WTC11 (cell line): Measurements from ENCODE around the gene CLP1. TPM values are rescaled to one million over a fixed set of nuclear protein-coding genes. Genes with fewer than 3 reads are reported as not detected.
A peak's percentile ranks its signal among the peaks of the same experiment; 100 is the strongest.

Experiments used
- ATAC-seq: fragments of 200-7000 bp; cut with Tn5 transposase; 2 replicates; pipeline ENCODE4 v1.10.0; 2021; ENCODE audit warnings: mild to moderate bottlenecking, moderate library complexity
- CTCF ChIA-PET: fragments of 300-600 bp; sonication (Branson Sonifier 250); formaldehyde crosslinking; loops from one replicate; lab custom pipeline; 2021; ENCODE audit warnings: antibody characterized with exemption; lab: Charles Lee
- POLR2A ChIA-PET: fragments of 350-600 bp; sonication (Branson Sonifier 250); formaldehyde crosslinking; loops from one replicate; lab custom pipeline; 2021; ENCODE audit warnings: antibody characterized with exemption; lab: Charles Lee
- DNase-seq: peaks from one replicate; pipeline ENCODE4 v3.0.0; 2021; ENCODE audit warnings: low spot score
- H3K27ac Mint-ChIP-seq: 2 replicates; pipeline ENCODE4 v1.8.0; 2021; ENCODE audit warnings: mixed read lengths
- H3K27me3 Mint-ChIP-seq: 2 replicates; pipeline ENCODE4 v1.8.0; 2021; ENCODE audit warnings: low read depth, mild to moderate bottlenecking, moderate library complexity, mixed read lengths
- H3K36me3 Mint-ChIP-seq: 2 replicates; pipeline ENCODE4 v1.8.0; 2021; ENCODE audit warnings: mixed read lengths
- H3K4me1 Mint-ChIP-seq: 2 replicates; pipeline ENCODE4 v1.8.0; 2022; ENCODE audit warnings: mixed read lengths
- H3K4me3 Mint-ChIP-seq: 2 replicates; pipeline ENCODE4 v1.8.0; 2021; ENCODE audit warnings: mild to moderate bottlenecking, moderate library complexity, mixed read lengths
- H3K9me3 Mint-ChIP-seq: 2 replicates; pipeline ENCODE4 v1.8.0; 2021; ENCODE audit warnings: mixed read lengths
- AR ChIP-seq: fragments of 250-450 bp; sonication (Bioruptor Pico); IDR thresholded peaks from 2 replicates; pipeline ENCODE4 v1.9.0; 2021; ENCODE audit warnings: mild to moderate bottlenecking
- ATF1 ChIP-seq: sonication (generic); formaldehyde crosslinking; IDR thresholded peaks from 2 replicates; pipeline ENCODE4 v1.8.1; 2023; ENCODE audit warnings: mild to moderate bottlenecking, moderate library complexity, missing genetic modification reagents
- E2F5 ChIP-seq: sonication (generic); formaldehyde crosslinking; IDR thresholded peaks from 2 replicates; pipeline ENCODE4 v1.8.1; 2022; ENCODE audit warnings: mild to moderate bottlenecking, moderate library complexity, missing genetic modification reagents
- ELF4 ChIP-seq: sonication (generic); formaldehyde crosslinking; IDR thresholded peaks from 2 replicates; pipeline ENCODE4 v1.8.1; 2022; ENCODE audit warnings: low read depth, mild to moderate bottlenecking, moderate library complexity, missing genetic modification reagents
- FOXK1 ChIP-seq: sonication (generic); formaldehyde crosslinking; IDR thresholded peaks from 2 replicates; pipeline ENCODE4 v1.8.0; 2022; ENCODE audit warnings: mild to moderate bottlenecking, moderate library complexity, missing genetic modification reagents
- FOXP1 ChIP-seq: sonication (generic); formaldehyde crosslinking; IDR thresholded peaks from 2 replicates; pipeline ENCODE4 v1.8.0; 2022; ENCODE audit warnings: missing genetic modification reagents, mild to moderate bottlenecking, moderate library complexity, borderline replicate concordance
- GRHL2 ChIP-seq: fragments of 250-450 bp; sonication (Bioruptor Pico); IDR thresholded peaks from 2 replicates; pipeline ENCODE4 v1.8.0; 2022; ENCODE audit warnings: mild to moderate bottlenecking, moderate library complexity; ENCODE audit not compliant: insufficient replicate concordance, severe bottlenecking
- GTF2I ChIP-seq: fragments of 250-450 bp; sonication (Bioruptor Pico); conservative IDR thresholded peaks from 2 replicates; pipeline ENCODE4 v1.4.0; 2021; ENCODE audit warnings: mild to moderate bottlenecking
- HMGXB4 ChIP-seq: sonication (generic); formaldehyde crosslinking; IDR thresholded peaks from 2 replicates; pipeline ENCODE4 v1.8.1; 2023; ENCODE audit warnings: mild to moderate bottlenecking, moderate library complexity, missing genetic modification reagents
- JUN ChIP-seq: sonication (generic); formaldehyde crosslinking; IDR thresholded peaks from 2 replicates; pipeline ENCODE4 v1.8.0; 2023; ENCODE audit warnings: mild to moderate bottlenecking, missing genetic modification reagents
- KAT7 ChIP-seq: sonication (generic); formaldehyde crosslinking; IDR thresholded peaks from 2 replicates; pipeline ENCODE4 v1.8.1; 2023; ENCODE audit warnings: missing genetic modification reagents, mild to moderate bottlenecking, borderline replicate concordance
- NFATC4 ChIP-seq: fragments of 250-450 bp; sonication (Bioruptor Pico); IDR thresholded peaks from 2 replicates; pipeline ENCODE4 v1.9.0; 2021; ENCODE audit warnings: mild to moderate bottlenecking
- NFYB ChIP-seq: sonication (generic); formaldehyde crosslinking; conservative IDR thresholded peaks from 2 replicates; pipeline ENCODE4 v1.8.0; 2022; ENCODE audit warnings: low read depth, missing genetic modification reagents
- NR1H2 ChIP-seq: sonication (generic); formaldehyde crosslinking; IDR thresholded peaks from 2 replicates; pipeline ENCODE4 v1.9.0; 2021; ENCODE audit warnings: mild to moderate bottlenecking, moderate library complexity, missing genetic modification reagents
- OVOL2 ChIP-seq: fragments of 250-450 bp; sonication (Bioruptor Pico); IDR thresholded peaks from 2 replicates; pipeline ENCODE4 v1.9.0; 2021; ENCODE audit warnings: mild to moderate bottlenecking, borderline replicate concordance
- PREB ChIP-seq: sonication (generic); formaldehyde crosslinking; IDR thresholded peaks from 2 replicates; pipeline ENCODE4 v1.8.1; 2022; ENCODE audit warnings: mild to moderate bottlenecking, missing genetic modification reagents, moderate library complexity, borderline replicate concordance
- PRRX2 ChIP-seq: fragments of 250-450 bp; sonication (Bioruptor Pico); IDR thresholded peaks from 2 replicates; pipeline ENCODE4 v1.8.0; 2021; ENCODE audit warnings: mild to moderate bottlenecking
- RELA ChIP-seq: sonication (generic); formaldehyde crosslinking; IDR thresholded peaks from 2 replicates; pipeline ENCODE4 v1.8.1; 2022; ENCODE audit warnings: missing genetic modification reagents, mild to moderate bottlenecking, borderline replicate concordance
- SMAD3 ChIP-seq: sonication (generic); formaldehyde crosslinking; IDR thresholded peaks from 2 replicates; pipeline ENCODE4 v1.8.0; 2022; ENCODE audit warnings: missing genetic modification reagents, mild to moderate bottlenecking, borderline replicate concordance
- SMAD4 ChIP-seq: sonication (generic); formaldehyde crosslinking; IDR thresholded peaks from 2 replicates; pipeline ENCODE4 v1.8.0; 2022; ENCODE audit warnings: mild to moderate bottlenecking, missing genetic modification reagents
- SOX15 ChIP-seq: fragments of 250-450 bp; sonication (Bioruptor Pico); IDR thresholded peaks from 2 replicates; pipeline ENCODE4 v1.9.0; 2021; ENCODE audit warnings: mild to moderate bottlenecking
- TP53 ChIP-seq: sonication (generic); formaldehyde crosslinking; IDR thresholded peaks from 2 replicates; pipeline ENCODE4 v1.8.1; 2023; ENCODE audit warnings: mild to moderate bottlenecking, missing genetic modification reagents
- USF1 ChIP-seq: sonication (generic); formaldehyde crosslinking; IDR thresholded peaks from 2 replicates; pipeline ENCODE4 v1.8.0; 2022; ENCODE audit warnings: mild to moderate bottlenecking, missing genetic modification reagents
- ZNF121 ChIP-seq: sonication (generic); formaldehyde crosslinking; IDR thresholded peaks from 2 replicates; pipeline ENCODE4 v1.8.0; 2023; ENCODE audit warnings: missing genetic modification reagents
- ZNF263 ChIP-seq: sonication (generic); formaldehyde crosslinking; IDR thresholded peaks from 2 replicates; pipeline ENCODE4 v1.8.1; 2022; ENCODE audit warnings: low read depth, mild to moderate bottlenecking, moderate library complexity, missing genetic modification reagents
- ZNF416 ChIP-seq: fragments of 250-450 bp; sonication (Bioruptor Pico); IDR thresholded peaks from 2 replicates; pipeline ENCODE4 v1.9.0; 2021; ENCODE audit warnings: mild to moderate bottlenecking, inconsistent platforms
- ZNF671 ChIP-seq: fragments of 250-450 bp; sonication (Bioruptor Pico); IDR thresholded peaks from 2 replicates; pipeline ENCODE4 v1.8.0; 2021; ENCODE audit warnings: mild to moderate bottlenecking
- total RNA-seq: library from RNA; stranded (reverse); gene quantifications from 3 replicates; pipeline ENCODE4 v1.2.3, GENCODE V29; 2021

CLP1 gene
- total RNA-seq, 1 experiment from 2014 or later, result 26.3 TPM

- Mint-ChIP-seq H3K27me3 (peaks cover 29% of the 10 kb centered on the region), H3K4me3 (no peak overlapping the region), H3K4me1 (peaks cover 19% of the 10 kb centered on the region)
- POLR2A ChIA-PET, result no interaction called here
- no peak for DNase-seq
- no peak for ATAC-seq
- CTCF ChIA-PET, result no interaction called here
- TF ChIP-seq RELA (CRISPR knock-in tag), result no peak
- TF ChIP-seq, all 79 proteins: peak for 0
- no peak overlapping the region for H3K27ac Mint-ChIP-seq
- H3K9me3 Mint-ChIP-seq, result no peaks in the 10 kb centered on the region
- peaks cover 3% of the 10 kb centered on the region; the same call in 1 of the 2 replicates for H3K36me3 Mint-ChIP-seq
These were observed 23.3 kb upstream of the CLP1 start for GRCh38 chr11:57634311-57634710.

GRCh38 chr11:57635246-57635645 is 22.3 kb upstream of the CLP1 start:
- H3K4me3 Mint-ChIP-seq, result no peak overlapping the region
- H3K27me3 Mint-ChIP-seq, result peaks cover 29% of the 10 kb centered on the region
- peaks cover 19% of the 10 kb centered on the region for H3K4me1 Mint-ChIP-seq
- ATAC-seq (no peak), DNase-seq (no peak)
- CTCF ChIA-PET, result no interaction called here
- POLR2A ChIA-PET, result interaction anchor here (0.6 to 6.6 kb wide), 3 partner anchors 32 to 161 kb away, joined by 4 to 115 read pairs (median 6); partner anchors contain the start of gene SERPING1
- H3K36me3 Mint-ChIP-seq, result peaks cover 5% of the 10 kb centered on the region; the same call in 1 of the 2 replicates
- H3K27ac Mint-ChIP-seq, result no peak overlapping the region
- no peak for TF ChIP-seq GTF2I (CRISPR knock-in tag)
- TF ChIP-seq FOXP1, result no peak
- TF ChIP-seq HMGXB4 (CRISPR knock-in tag), result no peak
- no peak for TF ChIP-seq OVOL2
- TF ChIP-seq ZNF263 (CRISPR knock-in tag), result no peak
- TF ChIP-seq ZNF671 (CRISPR knock-in tag), result no peak
- TF ChIP-seq ATF1 (CRISPR knock-in tag), result no peak
- no peak for TF ChIP-seq SMAD4
- TF ChIP-seq SMAD3 (CRISPR knock-in tag), result no peak
- no peak for TF ChIP-seq TP53
- TF ChIP-seq USF1 (CRISPR knock-in tag), result no peak
- TF ChIP-seq GRHL2 (CRISPR knock-in tag), result no peak
- TF ChIP-seq NFATC4 (CRISPR knock-in tag), result no peak
- no peak for TF ChIP-seq KAT7
- no peak for TF ChIP-seq PRRX2 (CRISPR knock-in tag)
- no peaks in the 10 kb centered on the region for H3K9me3 Mint-ChIP-seq

- H3K36me3 Mint-ChIP-seq, result peaks cover 29% of the 10 kb centered on the region
- POLR2A ChIA-PET, result interaction anchor here (0.8 to 6.6 kb wide), 9 partner anchors 9 to 144 kb away, joined by 3 to 115 read pairs (median 6); partner anchors contain the start of genes CTNND1, SERPING1, UBE2L6 and YPEL4
- TF ChIP-seq AR (no peak), E2F5 (CRISPR knock-in tag) (no peak), SOX15 (CRISPR knock-in tag) (no peak), PREB (no peak), NFYB (CRISPR knock-in tag) (no peak), JUN (CRISPR knock-in tag) (0 out of 2 replicates have a peak, but pooled peaks have one; percentile 17), FOXK1 (CRISPR knock-in tag) (no peak), ZNF416 (CRISPR knock-in tag) (no peak), NR1H2 (CRISPR knock-in tag) (no peak), TP53 (0 out of 2 replicates have a peak, but pooled peaks have one; percentile 13), ZNF121 (CRISPR knock-in tag) (peak; percentile 74), ELF4 (CRISPR knock-in tag) (no peak)
These were observed 19.9 kb upstream of the CLP1 start for GRCh38 chr11:57637626-57638004.

More at GRCh38 chr11:57637626-57638004, 19.9 kb upstream of the CLP1 start:
- H3K9me3 Mint-ChIP-seq, result no peaks in the 10 kb centered on the region
- H3K27me3 Mint-ChIP-seq, result peaks cover 18% of the 10 kb centered on the region
- ATAC-seq, result peak; percentile 12
- CTCF ChIA-PET, result interaction anchor here (0.8 to 1.4 kb wide), 3 partner anchors 40 to 180 kb away, joined by 4 to 10 read pairs (median 10); partner anchors contain the start of gene UBE2L6
- H3K4me1 Mint-ChIP-seq, result peaks cover 43% of the 10 kb centered on the region
- peak; percentile 81 for DNase-seq
- H3K27ac Mint-ChIP-seq, result peak overlapping the region; percentile 98
- H3K4me3 Mint-ChIP-seq, result peak overlapping the region; percentile 96
